BLaER1 (cell line): Measurements from ENCODE around the gene RTN3.

Experiments used
- H3K27ac ChIP-seq: shearing (Covaris generic); formaldehyde crosslinking; 2 replicates; pipeline ENCODE4 v1.8.1; 2022
- H3K27me3 ChIP-seq: shearing (Covaris generic); formaldehyde crosslinking; 2 replicates; pipeline ENCODE4 v1.8.1; 2022
- H3K36me3 ChIP-seq: shearing (Covaris generic); formaldehyde crosslinking; 2 replicates; pipeline ENCODE4 v1.8.1; 2022
- H3K4me1 ChIP-seq: shearing (Covaris generic); formaldehyde crosslinking; 2 replicates; pipeline ENCODE4 v1.8.1; 2022
- H3K4me2 ChIP-seq: shearing (Covaris generic); formaldehyde crosslinking; 2 replicates; pipeline ENCODE4 v1.8.1; 2022
- H3K4me3 ChIP-seq: shearing (Covaris generic); formaldehyde crosslinking; 2 replicates; pipeline ENCODE4 v1.8.1; 2022
- H3K9ac ChIP-seq: shearing (Covaris generic); formaldehyde crosslinking; 2 replicates; pipeline ENCODE4 v1.8.1; 2022
- H3K9me3 ChIP-seq: shearing (Covaris generic); formaldehyde crosslinking; 2 replicates; pipeline ENCODE4 v1.8.1; 2022
- H4K20me1 ChIP-seq: shearing (Covaris generic); formaldehyde crosslinking; 2 replicates; pipeline ENCODE4 v1.8.1; 2022
- Cebpa-rat ChIP-seq: shearing (Covaris generic); IDR thresholded peaks from 2 replicates; pipeline ENCODE4 v1.8.1; 2022

The RTN3 gene

DNA sequence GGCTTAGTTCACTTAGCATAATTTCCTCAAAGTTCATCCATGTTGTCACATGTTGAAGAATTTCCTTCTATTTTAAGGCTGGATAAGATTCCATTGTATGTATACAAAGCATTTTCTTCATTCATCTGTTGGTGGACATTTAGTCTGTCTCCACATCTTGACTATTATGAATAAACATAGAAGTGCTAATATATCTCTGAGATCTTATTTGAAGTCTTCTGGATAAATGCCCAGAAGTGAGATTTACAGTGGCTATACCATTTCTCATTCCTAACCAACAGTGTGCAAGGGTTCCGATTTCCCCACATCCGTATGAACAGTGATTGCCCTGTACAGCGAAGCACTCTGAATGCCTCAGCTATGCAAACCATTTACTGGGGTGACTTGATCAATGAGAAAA lies 93.9 kb downstream of the RTN3 start:
- H4K20me1 ChIP-seq = no peaks in the 10 kb centered on the region
- no peak overlapping the region for H3K27ac ChIP-seq
- H3K4me1 ChIP-seq = peaks cover under 1% of the 10 kb centered on the region
- H3K4me2 ChIP-seq = no peak overlapping the region
- H3K9me3 ChIP-seq = no peaks in the 10 kb centered on the region
- peaks cover 15% of the 10 kb centered on the region for H3K27me3 ChIP-seq
- no peak overlapping the region for H3K9ac ChIP-seq
- H3K4me3 ChIP-seq = no peak overlapping the region
- H3K36me3 ChIP-seq = no peaks in the 10 kb centered on the region
- no peak for TF ChIP-seq Cebpa-rat

DNA sequence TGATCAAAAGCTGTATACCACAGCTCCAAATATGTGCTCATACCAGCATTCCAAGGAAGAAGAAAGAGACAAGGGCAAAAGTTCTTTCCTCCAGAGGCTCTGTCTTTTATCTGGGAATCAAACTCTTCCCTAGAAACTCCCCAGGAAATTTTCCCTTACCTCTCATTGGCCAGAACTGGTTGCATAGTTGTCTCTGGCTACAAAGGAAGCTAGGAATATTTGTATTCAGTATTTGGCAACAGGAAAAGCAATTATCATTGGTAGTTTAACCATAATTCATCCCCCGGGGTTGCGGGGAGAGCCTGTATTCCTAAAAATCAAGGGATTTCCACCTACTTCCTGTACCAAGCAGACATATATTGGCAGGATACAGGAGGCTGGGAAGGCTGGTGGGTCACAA lies 97.7 kb downstream of the RTN3 start:
- no peak overlapping the region for H3K27ac ChIP-seq
- TF ChIP-seq Cebpa-rat = no peak
- no peaks in the 10 kb centered on the region for H4K20me1 ChIP-seq
- no peaks in the 10 kb centered on the region for H3K9me3 ChIP-seq
- H3K9ac ChIP-seq = no peak overlapping the region
- H3K36me3 ChIP-seq = no peaks in the 10 kb centered on the region
- H3K4me2 ChIP-seq = no peak overlapping the region
- H3K4me1 ChIP-seq = peaks cover 7% of the 10 kb centered on the region
- no peak overlapping the region for H3K4me3 ChIP-seq
- no peaks in the 10 kb centered on the region for H3K27me3 ChIP-seq

DNA sequence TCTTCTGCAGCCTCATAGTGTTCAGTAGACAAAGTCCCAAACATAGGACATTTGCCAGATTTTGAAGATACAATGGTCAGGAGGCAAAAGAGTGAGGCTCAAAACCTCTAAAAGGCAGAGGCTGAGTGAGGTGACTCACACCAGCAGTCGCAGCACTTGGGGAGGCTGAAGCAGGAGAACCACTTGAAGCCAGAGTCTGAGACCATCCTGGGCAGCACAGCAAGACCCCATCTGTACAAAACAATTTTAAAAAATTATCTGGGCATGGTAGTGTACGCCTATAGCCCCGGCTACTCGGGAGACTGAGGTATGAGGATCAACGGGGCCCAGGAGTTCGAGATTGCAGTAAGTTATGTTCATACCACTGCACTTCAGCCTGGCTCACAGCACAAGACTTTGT lies 101.4 kb downstream of the RTN3 start:
- Histone ChIP-seq H3K27me3 (no peaks in the 10 kb centered on the region), H3K4me3 (no peak overlapping the region), H3K4me2 (no peak overlapping the region), H4K20me1 (no peaks in the 10 kb centered on the region), H3K27ac (no peak overlapping the region), H3K4me1 (peaks cover 12% of the 10 kb centered on the region), H3K9me3 (no peaks in the 10 kb centered on the region), H3K9ac (no peak overlapping the region), H3K36me3 (no peaks in the 10 kb centered on the region)
- TF ChIP-seq Cebpa-rat = no peak

DNA sequence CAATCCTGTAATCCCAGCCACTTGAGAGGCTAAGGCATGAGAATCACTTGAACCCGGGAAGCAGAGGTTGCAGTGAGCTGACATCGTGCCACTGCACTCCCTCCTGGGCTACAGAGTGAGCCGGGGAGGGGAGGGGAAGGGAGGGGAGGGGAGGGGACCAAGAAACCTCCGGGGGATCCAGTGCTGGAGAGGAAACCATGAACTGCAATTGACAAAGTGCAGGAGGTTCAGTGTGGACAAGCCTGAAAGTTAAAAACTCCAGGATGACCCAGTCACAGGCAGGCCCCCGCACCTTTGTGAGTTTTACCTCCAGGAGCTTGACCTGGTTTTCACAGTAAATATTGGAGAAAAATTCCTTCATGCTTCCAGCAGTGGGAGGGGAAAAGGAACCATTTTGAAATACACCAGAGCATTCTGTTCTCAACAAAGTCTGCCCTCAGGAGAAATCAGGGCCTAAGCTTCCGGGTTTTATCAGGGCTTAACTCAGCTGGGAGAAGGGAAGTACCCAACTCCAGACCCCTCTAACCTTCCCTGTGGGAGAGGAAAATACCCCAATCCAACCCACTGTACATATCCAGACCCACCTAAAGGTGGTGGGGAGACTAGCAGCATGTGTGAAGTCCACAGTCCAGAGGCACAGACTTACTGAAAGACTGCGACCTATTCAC lies 102.8 kb downstream of the RTN3 start:
- Histone ChIP-seq H3K27ac (peak overlapping the region; percentile 36; the same call in 1 of the 2 replicates), H3K9me3 (no peaks in the 10 kb centered on the region), H3K27me3 (no peaks in the 10 kb centered on the region), H3K9ac (no peak overlapping the region), H3K36me3 (no peaks in the 10 kb centered on the region), H3K4me2 (peak overlapping the region; percentile 42), H3K4me1 (peaks cover 12% of the 10 kb centered on the region), H3K4me3 (no peak overlapping the region), H4K20me1 (no peaks in the 10 kb centered on the region)
- TF ChIP-seq Cebpa-rat = no peak

DNA sequence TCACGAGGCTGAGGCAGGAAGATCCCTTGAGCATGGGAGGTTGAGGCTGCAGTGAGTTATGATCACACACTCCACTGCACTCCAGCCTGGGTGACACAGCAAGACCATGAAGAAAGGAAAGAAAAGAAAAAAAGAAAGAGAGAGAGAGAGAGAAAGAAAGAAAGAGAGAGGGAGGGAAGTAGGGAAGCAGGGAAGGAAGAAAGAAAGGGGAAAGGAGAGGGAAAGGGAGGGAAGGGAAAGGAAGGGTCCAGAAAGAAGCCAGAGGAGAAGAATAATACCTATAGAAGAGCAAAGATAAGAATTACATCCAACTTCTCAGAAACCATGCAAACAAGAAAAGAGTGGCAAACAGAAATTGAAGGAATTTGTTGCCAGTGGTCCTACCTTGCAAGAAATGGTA lies 104.5 kb downstream of the RTN3 start:
- Histone ChIP-seq H3K36me3 (no peaks in the 10 kb centered on the region), H3K9me3 (peaks cover 11% of the 10 kb centered on the region), H3K9ac (no peak overlapping the region), H3K4me1 (peaks cover 20% of the 10 kb centered on the region), H3K4me3 (no peak overlapping the region), H3K27ac (no peak overlapping the region), H4K20me1 (no peaks in the 10 kb centered on the region), H3K27me3 (no peaks in the 10 kb centered on the region), H3K4me2 (no peak overlapping the region)
- no peak for TF ChIP-seq Cebpa-rat

DNA sequence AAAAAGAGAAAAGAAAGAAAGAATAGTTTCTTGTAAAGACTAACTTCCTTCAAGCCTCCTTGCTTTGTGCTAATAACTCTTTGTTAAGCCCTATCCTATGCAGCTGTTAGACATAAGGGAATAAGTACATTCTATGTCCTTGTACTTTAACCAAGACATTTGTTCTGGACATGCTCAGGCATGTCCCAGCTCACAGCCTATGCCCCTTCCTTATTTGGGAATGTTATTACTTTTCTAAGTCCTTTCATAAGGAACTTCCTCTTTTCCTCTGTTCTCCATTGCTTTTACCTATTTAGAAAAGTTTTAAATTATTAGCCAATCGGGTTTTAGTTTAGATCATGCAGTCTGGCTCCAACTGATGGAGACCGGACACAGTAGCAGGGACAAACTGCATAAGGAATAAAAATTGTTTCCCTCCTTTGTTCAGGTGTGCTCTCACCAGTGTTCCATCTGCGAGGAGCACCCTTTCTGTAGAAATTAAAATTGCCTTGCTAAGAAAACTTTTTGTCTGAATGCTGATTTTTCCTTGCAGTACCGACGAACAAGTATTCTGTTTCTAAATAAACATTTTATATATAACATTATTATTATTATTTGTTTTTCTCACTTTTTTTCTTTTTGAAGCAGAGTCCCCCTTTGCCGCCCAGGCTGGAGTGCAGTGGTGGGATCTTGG lies 110.3 kb downstream of the RTN3 start:
- H3K36me3 ChIP-seq = no peaks in the 10 kb centered on the region
- H3K9ac ChIP-seq = no peak overlapping the region
- no peak overlapping the region for H3K4me2 ChIP-seq
- peaks cover 16% of the 10 kb centered on the region; the same call in 1 of the 2 replicates for H3K4me1 ChIP-seq
- peaks cover 52% of the 10 kb centered on the region for H3K9me3 ChIP-seq
- H4K20me1 ChIP-seq = no peaks in the 10 kb centered on the region
- H3K27me3 ChIP-seq = no peaks in the 10 kb centered on the region
- no peak for TF ChIP-seq Cebpa-rat
- no peak overlapping the region for H3K4me3 ChIP-seq
- H3K27ac ChIP-seq = no peak overlapping the region

DNA sequence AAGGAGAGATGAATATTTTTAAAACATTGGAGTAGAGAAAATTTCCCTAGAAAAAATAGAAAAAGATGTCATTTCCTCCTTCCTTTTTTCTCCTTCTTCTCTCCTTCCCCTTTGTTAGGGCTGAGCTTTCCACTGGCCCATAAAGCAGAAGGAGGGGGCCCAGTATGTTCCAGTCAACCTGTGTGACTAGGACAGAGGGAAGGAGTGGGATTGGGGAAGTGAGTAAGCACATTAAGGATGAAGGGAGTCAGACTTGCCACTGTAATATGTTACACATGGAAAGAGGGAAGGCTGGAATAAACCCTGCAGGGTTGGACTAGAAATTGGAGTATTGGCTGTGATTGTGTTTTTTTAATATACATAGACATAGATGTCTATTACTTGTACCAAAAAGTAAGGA lies 111.9 kb downstream of the RTN3 start:
- H3K4me3 ChIP-seq = no peak overlapping the region
- no peaks in the 10 kb centered on the region for H3K27me3 ChIP-seq
- no peak overlapping the region for H3K9ac ChIP-seq
- no peaks in the 10 kb centered on the region for H3K36me3 ChIP-seq
- H3K27ac ChIP-seq = no peak overlapping the region
- peaks cover 60% of the 10 kb centered on the region for H3K9me3 ChIP-seq
- no peak for TF ChIP-seq Cebpa-rat
- no peak overlapping the region for H3K4me2 ChIP-seq
- no peaks in the 10 kb centered on the region for H4K20me1 ChIP-seq
- peaks cover 16% of the 10 kb centered on the region; the same call in 1 of the 2 replicates for H3K4me1 ChIP-seq

DNA sequence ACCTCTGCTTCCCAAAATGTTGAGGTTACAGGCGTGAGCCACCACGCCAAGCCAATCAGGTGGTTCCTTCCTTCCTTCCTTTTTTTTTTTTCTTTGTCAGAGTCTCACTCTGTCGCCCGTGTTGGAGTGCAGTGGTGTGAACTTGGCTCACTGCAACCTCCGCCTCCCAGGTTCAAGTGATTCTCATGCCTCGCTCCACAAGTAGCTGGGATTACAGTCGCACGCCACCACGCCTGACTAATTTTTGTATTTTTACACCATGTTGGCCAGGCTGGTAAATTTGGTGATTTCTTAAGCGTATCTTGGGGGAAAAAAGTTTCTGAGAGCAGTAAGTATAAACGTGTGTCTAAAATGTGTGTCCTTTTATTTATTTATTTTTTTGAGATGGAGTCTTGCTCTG lies 113.8 kb downstream of the RTN3 start:
- no peak overlapping the region for H3K27ac ChIP-seq
- peaks cover 57% of the 10 kb centered on the region for H3K9me3 ChIP-seq
- no peak for TF ChIP-seq Cebpa-rat
- no peak overlapping the region for H3K9ac ChIP-seq
- no peaks in the 10 kb centered on the region for H3K36me3 ChIP-seq
- H3K4me2 ChIP-seq = peak overlapping the region; percentile 25
- H4K20me1 ChIP-seq = no peaks in the 10 kb centered on the region
- no peaks in the 10 kb centered on the region for H3K27me3 ChIP-seq
- peaks cover 13% of the 10 kb centered on the region; the same call in 1 of the 2 replicates for H3K4me1 ChIP-seq
- H3K4me3 ChIP-seq = no peak overlapping the region

DNA sequence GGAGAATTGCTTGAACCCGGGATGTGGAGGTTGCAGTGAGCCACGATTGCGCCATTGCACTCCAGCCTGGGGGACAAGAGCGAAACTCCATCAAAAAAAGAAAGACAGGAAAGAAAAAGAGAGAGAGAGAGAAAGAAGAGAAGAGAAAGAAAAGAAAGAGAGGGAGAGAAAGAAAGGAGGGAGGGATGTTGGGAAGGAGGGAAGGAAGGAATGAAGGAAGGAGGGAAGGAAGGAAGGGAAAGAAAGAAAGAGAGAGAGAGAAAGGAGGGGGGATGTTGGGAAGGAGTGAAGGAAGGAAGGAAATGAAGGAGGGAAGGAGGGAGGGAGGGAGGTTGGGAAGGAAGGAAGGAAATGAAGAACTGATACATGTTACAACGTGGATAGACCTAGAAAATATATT lies 119.6 kb downstream of the RTN3 start:
- no peaks in the 10 kb centered on the region for H3K36me3 ChIP-seq
- H3K27me3 ChIP-seq = no peaks in the 10 kb centered on the region
- TF ChIP-seq Cebpa-rat = no peak
- no peak overlapping the region for H3K4me3 ChIP-seq
- no peaks in the 10 kb centered on the region for H3K4me1 ChIP-seq
- no peaks in the 10 kb centered on the region for H4K20me1 ChIP-seq
- no peak overlapping the region for H3K27ac ChIP-seq
- H3K4me2 ChIP-seq = no peak overlapping the region
- no peak overlapping the region for H3K9ac ChIP-seq
- peaks cover 12% of the 10 kb centered on the region for H3K9me3 ChIP-seq

DNA sequence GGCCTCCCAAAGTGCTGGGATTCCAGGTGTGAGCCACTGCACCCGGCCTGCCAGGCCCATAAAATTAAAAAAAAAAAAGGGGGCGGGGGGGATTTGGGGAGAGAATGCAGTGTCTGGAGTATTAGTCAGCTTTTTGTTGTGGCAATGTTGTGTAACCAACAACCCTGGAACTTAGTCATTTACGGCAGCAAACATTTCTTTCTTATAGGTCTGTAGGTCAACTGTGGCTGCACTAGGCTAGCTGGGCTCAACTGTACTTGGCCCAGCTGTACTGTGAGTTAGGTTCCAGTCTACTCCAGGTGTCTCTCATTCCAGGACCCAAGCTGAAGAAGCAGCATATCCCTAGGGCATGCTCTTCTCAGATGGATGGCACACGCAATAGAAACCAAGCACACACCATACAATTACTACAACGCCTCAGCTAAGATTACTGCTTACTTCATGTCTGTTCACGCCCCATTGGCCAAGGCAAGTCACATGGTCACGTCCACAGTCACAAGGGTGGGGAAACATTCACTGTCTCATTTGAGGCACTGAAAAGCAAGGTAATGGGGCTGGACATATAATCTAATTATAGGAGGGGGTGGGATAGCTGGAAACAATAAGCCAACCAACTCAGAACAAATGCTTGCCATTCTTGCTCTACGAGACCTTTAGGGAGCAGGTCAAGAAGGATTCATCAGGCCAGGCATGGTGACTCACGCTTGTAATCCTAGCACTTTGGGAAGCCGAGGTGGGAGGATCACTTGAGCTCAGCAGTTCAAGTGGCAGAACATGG lies 121.5 kb downstream of the RTN3 start:
- Histone ChIP-seq H3K4me3 (no peak overlapping the region), H4K20me1 (no peaks in the 10 kb centered on the region), H3K4me1 (no peaks in the 10 kb centered on the region), H3K27ac (no peak overlapping the region), H3K9me3 (no peaks in the 10 kb centered on the region), H3K36me3 (no peaks in the 10 kb centered on the region), H3K9ac (no peak overlapping the region), H3K4me2 (no peak overlapping the region), H3K27me3 (no peaks in the 10 kb centered on the region)
- TF ChIP-seq Cebpa-rat = no peak
